Measurements from ENCODE around the gene ANKRD55.
"Not testable (repeated sequence)": the region's sequence is repeated elsewhere in the genome, so short reads cannot be mapped to it uniquely, and the experiment has no call there.

The ANKRD55 gene

DNA sequence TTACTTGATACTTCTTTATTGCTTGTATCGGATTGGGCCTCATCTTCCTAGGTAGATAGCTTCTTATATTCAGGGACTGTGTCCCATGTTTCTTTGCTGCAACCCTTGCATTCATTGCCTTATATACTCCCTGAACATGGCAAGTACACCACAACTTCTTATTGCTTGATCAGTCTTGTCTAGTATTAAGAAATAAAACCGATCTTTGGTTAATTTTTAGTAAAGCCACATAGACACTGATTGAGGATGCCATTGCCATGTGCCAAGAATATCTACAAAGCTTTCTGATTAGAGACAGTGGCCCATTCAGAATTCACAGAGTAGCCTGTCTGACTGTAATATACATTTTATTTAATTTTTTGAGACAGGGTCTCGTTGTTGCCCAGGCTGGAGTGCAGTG lies 34.7 kb upstream of the ANKRD55 start:
- in situ Hi-C loops (cut with HindIII; ENCODE audit: low sequenced_read_pairs), result loop anchor here (10.0 to 25.0 kb wide), 2 partner anchors 587 to 994 kb away; no protein-coding TSS in a partner anchor
- no peak overlapping the region for H3K4me3 ChIP-seq (ENCODE audit: low read depth, low read length)
- TF ChIP-seq, protein P1, sequence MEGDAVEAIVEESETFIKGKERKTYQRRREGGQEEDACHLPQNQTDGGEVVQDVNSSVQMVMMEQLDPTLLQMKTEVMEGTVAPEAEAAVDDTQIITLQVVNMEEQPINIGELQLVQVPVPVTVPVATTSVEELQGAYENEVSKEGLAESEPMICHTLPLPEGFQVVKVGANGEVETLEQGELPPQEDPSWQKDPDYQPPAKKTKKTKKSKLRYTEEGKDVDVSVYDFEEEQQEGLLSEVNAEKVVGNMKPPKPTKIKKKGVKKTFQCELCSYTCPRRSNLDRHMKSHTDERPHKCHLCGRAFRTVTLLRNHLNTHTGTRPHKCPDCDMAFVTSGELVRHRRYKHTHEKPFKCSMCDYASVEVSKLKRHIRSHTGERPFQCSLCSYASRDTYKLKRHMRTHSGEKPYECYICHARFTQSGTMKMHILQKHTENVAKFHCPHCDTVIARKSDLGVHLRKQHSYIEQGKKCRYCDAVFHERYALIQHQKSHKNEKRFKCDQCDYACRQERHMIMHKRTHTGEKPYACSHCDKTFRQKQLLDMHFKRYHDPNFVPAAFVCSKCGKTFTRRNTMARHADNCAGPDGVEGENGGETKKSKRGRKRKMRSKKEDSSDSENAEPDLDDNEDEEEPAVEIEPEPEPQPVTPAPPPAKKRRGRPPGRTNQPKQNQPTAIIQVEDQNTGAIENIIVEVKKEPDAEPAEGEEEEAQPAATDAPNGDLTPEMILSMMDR (IDR thresholded peaks at IDR 0.05; ENCODE audit: low read depth, low read length, missing control alignments), result no peak
- no peak for DNase-seq (ENCODE audit: low read depth)

DNA sequence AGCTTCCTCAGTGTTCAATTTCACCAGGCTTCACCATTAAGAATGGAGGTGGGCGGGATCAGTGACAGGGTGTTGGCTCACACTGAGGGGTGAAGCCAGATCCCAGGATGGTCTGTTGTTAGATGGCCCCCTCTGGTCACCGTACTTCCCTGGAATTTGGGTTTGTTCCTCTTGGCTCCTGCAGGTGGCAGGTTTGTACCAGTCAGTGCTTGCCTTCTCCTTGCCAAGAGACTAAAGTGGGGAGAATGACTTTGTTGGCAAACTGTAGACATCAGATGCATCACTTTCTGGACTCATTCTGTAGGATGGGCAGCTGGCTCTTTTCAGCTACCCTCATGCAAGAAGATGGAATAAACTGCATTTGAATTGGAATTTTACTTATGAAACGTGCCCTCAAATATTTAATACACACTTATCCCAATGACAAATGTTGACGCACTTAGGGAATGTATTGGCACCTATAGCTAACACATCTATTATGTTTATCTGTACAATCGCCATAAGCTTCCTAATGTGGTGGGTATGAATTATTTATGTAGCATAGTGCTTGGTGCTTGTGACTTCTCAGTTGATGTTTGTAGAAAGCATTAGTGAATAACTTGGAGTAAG lies 31.4 kb upstream of the ANKRD55 start:
- DNase-seq (ENCODE audit: low read depth), result no peak
- TF ChIP-seq, protein P1 (IDR thresholded peaks at IDR 0.05; ENCODE audit: low read depth, low read length, missing control alignments), result peak; percentile 58
- H3K4me3 ChIP-seq (ENCODE audit: low read depth, low read length), result no peak overlapping the region
- in situ Hi-C loops (cut with HindIII; ENCODE audit: low sequenced_read_pairs), result loop anchor here (10.0 to 25.0 kb wide), 2 partner anchors 590 to 998 kb away; no protein-coding TSS in a partner anchor

- no peak overlapping the region for H3K4me3 ChIP-seq (ENCODE audit: low read depth, low read length)
- DNase-seq (ENCODE audit: low read depth), result no peak
- in situ Hi-C loops (cut with HindIII; ENCODE audit: low sequenced_read_pairs), result loop anchor here (10.0 to 25.0 kb wide), 2 partner anchors 593 to 1000 kb away; no protein-coding TSS in a partner anchor
- TF ChIP-seq, protein P1 (IDR thresholded peaks at IDR 0.05; ENCODE audit: low read depth, low read length, missing control alignments), result no peak
These were observed 29.1 kb upstream of the ANKRD55 start for GRCh38 chr5:56262279-56262678.

DNA sequence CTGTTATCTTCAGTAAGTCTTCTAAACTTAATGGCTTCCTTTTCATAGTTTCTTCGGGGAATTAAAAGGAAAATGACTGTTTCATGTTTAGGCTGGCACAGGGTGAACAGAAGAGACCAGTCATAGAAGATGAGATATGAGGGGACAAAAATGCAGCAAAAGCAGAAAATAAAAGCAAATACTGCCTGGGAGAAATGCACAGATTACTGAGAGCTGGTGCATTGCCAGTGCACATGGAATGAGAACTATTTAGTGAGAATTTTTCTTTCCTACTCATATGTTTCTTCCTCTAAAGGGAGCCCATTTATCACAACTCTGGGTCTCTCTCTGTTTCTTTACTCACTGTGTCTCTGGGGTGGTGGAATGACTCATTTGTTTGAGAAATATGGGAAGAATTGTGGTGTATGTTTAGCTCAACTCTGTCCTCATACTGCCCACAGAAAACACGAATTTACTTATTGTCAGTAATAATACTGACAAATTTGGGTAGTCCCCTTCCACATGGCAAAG lies 25.9 kb upstream of the ANKRD55 start:
- in situ Hi-C loops (cut with HindIII; ENCODE audit: low sequenced_read_pairs), result loop anchor here (25.0 kb wide), 1 partner anchor 1003 kb away; no protein-coding TSS in a partner anchor
- no peak overlapping the region for H3K4me3 ChIP-seq (ENCODE audit: low read depth, low read length)
- TF ChIP-seq, protein P1 (IDR thresholded peaks at IDR 0.05; ENCODE audit: low read depth, low read length, missing control alignments), result no peak
- peak; percentile 90 for DNase-seq (ENCODE audit: low read depth)

GRCh38 chr5:56257763-56258529 lies 24.8 kb upstream of the ANKRD55 start:
- H3K4me3 ChIP-seq (ENCODE audit: low read depth, low read length); DNase-seq (ENCODE audit: low read depth): not testable (repeated sequence)
- in situ Hi-C loops (cut with HindIII; ENCODE audit: low sequenced_read_pairs), result loop anchor here (25.0 kb wide), 1 partner anchor 1004 kb away; no protein-coding TSS in a partner anchor

GRCh38 chr5:56257010-56257409 lies 23.9 kb upstream of the ANKRD55 start:
- in situ Hi-C loops (cut with HindIII; ENCODE audit: low sequenced_read_pairs), result loop anchor here (25.0 kb wide), 1 partner anchor 1005 kb away; no protein-coding TSS in a partner anchor
- DNase-seq (ENCODE audit: low read depth), result no peak
- TF ChIP-seq, protein P1 (IDR thresholded peaks at IDR 0.05; ENCODE audit: low read depth, low read length, missing control alignments), result no peak

More at GRCh38 chr5:56257010-56257409, 23.9 kb upstream of the ANKRD55 start:
- H3K4me3 ChIP-seq (ENCODE audit: low read depth, low read length), result no peak overlapping the region
